HFFc6 (cell line): ENCODE measurements around the gene DST. TPM values are rescaled to one million over a fixed set of nuclear protein-coding genes. Genes with fewer than 3 reads are reported as not detected.
"Not testable (repeated sequence)": the region's sequence is repeated elsewhere in the genome, so short reads cannot be mapped to it uniquely, and the experiment has no call there.

Source experiments
- DNase-seq: peaks from one replicate; pipeline ENCODE4 v3.0.0-alpha.2; 2018
- H3K27ac Mint-ChIP-seq: 2 replicates; pipeline ENCODE4 v1.8.0; 2020; ENCODE audit warnings: mild to moderate bottlenecking, mixed read lengths
- H3K27me3 Mint-ChIP-seq: 2 replicates; pipeline ENCODE4 v1.8.0; 2021; ENCODE audit warnings: mild to moderate bottlenecking, moderate library complexity, mixed read lengths; ENCODE audit not compliant: insufficient read depth
- H3K36me3 Mint-ChIP-seq: 2 replicates; pipeline ENCODE4 v1.8.0; 2021; ENCODE audit warnings: low read depth, mixed read lengths
- H3K4me1 Mint-ChIP-seq: 2 replicates; pipeline ENCODE4 v1.8.0; 2020; ENCODE audit warnings: low read depth, mixed read lengths
- H3K4me3 Mint-ChIP-seq: 2 replicates; pipeline ENCODE4 v1.8.0; 2020; ENCODE audit warnings: mild to moderate bottlenecking, moderate library complexity, mixed read lengths
- H3K9me3 Mint-ChIP-seq: 2 replicates; pipeline ENCODE4 v1.8.0; 2020; ENCODE audit warnings: mild to moderate bottlenecking, mixed read lengths
- total RNA-seq, 6 experiments: library from RNA; stranded (reverse); fragmentation: NEBNext Ultra II Directional; extraction: Animal tissue kit (Norgen Biotek cat#: 25700); gene quantifications; 2 replicates in 1 of 6; 3 replicates in 5 of 6; pipeline ENCODE4 v1.2.3, GENCODE V29; 2021
- TF ChIP-seq, protein P1 (sequence below): fragments of 200-600 bp; sonication (generic); IDR thresholded peaks from 2 replicates; pipeline ENCODE4 v1.5.0; 2021; ENCODE audit warnings: antibody characterized with exemption, mild to moderate bottlenecking

DST gene
- total RNA-seq, 6 experiments from 2014 or later: 246 to 408 (median 279) TPM

DNA sequence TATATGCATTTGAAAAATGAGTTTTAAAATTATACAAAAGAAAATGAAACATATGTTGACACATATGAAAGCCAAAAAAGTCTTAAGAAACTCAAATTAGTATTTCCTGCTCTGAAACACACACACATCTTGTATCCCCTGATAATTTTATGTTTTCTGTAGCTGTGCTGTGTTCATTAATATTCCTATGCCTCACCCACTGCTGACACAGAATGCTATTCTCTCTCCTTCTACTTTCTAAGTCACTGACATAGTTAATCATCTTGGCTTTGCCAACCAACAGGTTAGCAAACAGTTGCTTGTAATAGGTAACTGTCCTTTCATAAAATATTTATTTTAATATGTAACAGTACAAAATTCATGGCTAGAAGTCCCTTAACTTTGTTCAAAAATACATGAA is 140.7 kb downstream of the DST start:
- no peak overlapping the region; the same call in 1 of the 2 replicates for H3K4me3 Mint-ChIP-seq
- H3K27me3 Mint-ChIP-seq: peaks cover 7% of the 10 kb centered on the region
- peaks cover 55% of the 10 kb centered on the region for H3K36me3 Mint-ChIP-seq
- no peak for DNase-seq
- peak overlapping the region; percentile 24; the same call in 1 of the 2 replicates for H3K27ac Mint-ChIP-seq
- no peaks in the 10 kb centered on the region for H3K9me3 Mint-ChIP-seq
- TF ChIP-seq, protein P1, sequence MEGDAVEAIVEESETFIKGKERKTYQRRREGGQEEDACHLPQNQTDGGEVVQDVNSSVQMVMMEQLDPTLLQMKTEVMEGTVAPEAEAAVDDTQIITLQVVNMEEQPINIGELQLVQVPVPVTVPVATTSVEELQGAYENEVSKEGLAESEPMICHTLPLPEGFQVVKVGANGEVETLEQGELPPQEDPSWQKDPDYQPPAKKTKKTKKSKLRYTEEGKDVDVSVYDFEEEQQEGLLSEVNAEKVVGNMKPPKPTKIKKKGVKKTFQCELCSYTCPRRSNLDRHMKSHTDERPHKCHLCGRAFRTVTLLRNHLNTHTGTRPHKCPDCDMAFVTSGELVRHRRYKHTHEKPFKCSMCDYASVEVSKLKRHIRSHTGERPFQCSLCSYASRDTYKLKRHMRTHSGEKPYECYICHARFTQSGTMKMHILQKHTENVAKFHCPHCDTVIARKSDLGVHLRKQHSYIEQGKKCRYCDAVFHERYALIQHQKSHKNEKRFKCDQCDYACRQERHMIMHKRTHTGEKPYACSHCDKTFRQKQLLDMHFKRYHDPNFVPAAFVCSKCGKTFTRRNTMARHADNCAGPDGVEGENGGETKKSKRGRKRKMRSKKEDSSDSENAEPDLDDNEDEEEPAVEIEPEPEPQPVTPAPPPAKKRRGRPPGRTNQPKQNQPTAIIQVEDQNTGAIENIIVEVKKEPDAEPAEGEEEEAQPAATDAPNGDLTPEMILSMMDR: no peak
- peaks cover 14% of the 10 kb centered on the region for H3K4me1 Mint-ChIP-seq

DNA sequence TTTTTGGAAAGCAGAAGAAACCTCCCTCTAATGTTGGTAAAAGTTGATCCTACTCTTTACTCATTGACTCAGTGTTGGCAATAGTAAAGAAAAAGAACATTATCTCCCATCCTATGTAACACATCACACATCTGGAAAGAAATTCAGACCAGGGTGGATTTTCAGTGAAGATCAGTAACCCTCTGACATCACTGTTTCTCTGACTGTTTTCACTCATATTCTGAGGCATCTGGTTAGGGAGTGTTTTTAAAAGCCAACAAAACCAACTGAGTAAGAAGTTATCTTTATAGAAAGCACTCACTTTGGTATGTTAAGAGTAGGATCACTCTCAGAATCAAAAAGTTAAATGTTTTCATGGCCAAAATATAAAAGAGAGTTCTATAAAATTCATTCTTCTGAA is 143.6 kb downstream of the DST start:
- Mint-ChIP-seq H3K36me3 (peaks cover 56% of the 10 kb centered on the region), H3K4me1 (peaks cover 14% of the 10 kb centered on the region), H3K27ac (peak overlapping the region; percentile 66), H3K27me3 (peaks cover 1% of the 10 kb centered on the region; the same call in 1 of the 2 replicates), H3K4me3 (no peak overlapping the region), H3K9me3 (no peaks in the 10 kb centered on the region)
- TF ChIP-seq, protein P1: no peak
- no peak for DNase-seq

DNA sequence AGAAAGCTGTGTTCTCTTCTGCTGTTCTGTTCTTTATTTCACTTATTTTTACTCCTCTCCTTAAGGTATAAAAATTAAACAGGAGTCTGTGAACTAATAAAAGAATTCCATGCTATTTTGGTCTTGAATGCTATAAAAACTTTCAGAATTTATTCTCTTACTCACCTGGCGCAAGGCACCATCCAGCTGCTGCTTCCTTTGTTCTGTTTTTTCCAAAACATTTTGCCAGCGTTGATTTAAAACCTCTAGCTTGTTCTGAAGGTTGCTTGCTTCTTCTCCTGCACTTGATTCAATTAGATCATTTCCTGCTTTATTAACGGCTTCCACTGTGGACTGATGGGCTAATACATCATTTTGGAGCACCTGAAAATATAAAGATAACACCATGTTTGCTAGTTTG is 145.0 kb downstream of the DST start:
- H3K9me3 Mint-ChIP-seq: no peaks in the 10 kb centered on the region
- peaks cover 63% of the 10 kb centered on the region for H3K36me3 Mint-ChIP-seq
- TF ChIP-seq, protein P1: no peak
- no peak for DNase-seq
- H3K4me3 Mint-ChIP-seq: no peak overlapping the region
- H3K27me3 Mint-ChIP-seq: no peaks in the 10 kb centered on the region; the same call in 1 of the 2 replicates
- H3K4me1 Mint-ChIP-seq: peaks cover 18% of the 10 kb centered on the region
- no peak overlapping the region for H3K27ac Mint-ChIP-seq

DNA sequence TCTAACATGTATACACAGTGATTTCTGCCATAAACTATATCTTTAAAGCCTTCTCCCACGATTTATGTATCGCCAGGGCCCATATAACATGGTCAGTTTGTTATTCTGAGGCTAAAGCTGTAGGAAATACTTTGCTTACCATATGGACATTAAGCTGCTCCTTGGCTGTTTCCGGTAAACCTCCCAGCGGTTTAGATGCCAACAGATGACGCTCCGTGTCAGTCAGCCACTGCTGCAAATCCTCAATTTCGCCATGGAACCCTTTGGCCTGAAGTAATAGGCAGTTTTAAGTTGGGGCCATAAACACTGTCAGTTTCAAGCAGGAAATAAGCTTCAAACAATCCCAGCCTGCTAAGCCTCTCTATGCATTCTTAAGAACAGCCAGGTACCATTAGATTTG is 145.4 kb downstream of the DST start:
- no peak for DNase-seq
- H3K27me3 Mint-ChIP-seq: no peaks in the 10 kb centered on the region
- peaks cover 23% of the 10 kb centered on the region for H3K4me1 Mint-ChIP-seq
- TF ChIP-seq, protein P1: no peak
- H3K27ac Mint-ChIP-seq: no peak overlapping the region
- H3K9me3 Mint-ChIP-seq: no peaks in the 10 kb centered on the region
- no peak overlapping the region for H3K4me3 Mint-ChIP-seq
- H3K36me3 Mint-ChIP-seq: peaks cover 66% of the 10 kb centered on the region

DNA sequence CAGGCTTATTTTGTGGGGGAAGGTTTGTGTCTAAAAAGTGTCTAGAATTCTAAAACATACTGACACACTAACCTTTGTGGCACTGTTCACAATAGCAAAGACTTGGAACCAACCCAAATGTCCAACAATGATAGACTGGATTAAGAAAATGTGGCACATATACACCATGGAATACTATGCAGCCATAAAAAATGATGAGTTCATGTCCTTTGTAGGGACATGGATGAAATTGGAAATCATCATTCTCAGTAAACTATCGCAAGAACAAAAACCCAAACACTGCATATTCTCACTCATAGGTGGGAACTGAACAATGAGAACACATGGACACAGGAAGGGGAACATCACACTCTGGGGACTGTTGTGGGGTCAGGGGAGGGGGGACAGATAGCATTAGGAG is 146.0 kb downstream of the DST start:
- H3K27ac Mint-ChIP-seq, DNase-seq, H3K27me3 Mint-ChIP-seq, H3K4me3 Mint-ChIP-seq, H3K9me3 Mint-ChIP-seq: not testable (repeated sequence)
- Mint-ChIP-seq H3K4me1 (peaks cover 29% of the 10 kb centered on the region), H3K36me3 (peaks cover 71% of the 10 kb centered on the region)

DNA sequence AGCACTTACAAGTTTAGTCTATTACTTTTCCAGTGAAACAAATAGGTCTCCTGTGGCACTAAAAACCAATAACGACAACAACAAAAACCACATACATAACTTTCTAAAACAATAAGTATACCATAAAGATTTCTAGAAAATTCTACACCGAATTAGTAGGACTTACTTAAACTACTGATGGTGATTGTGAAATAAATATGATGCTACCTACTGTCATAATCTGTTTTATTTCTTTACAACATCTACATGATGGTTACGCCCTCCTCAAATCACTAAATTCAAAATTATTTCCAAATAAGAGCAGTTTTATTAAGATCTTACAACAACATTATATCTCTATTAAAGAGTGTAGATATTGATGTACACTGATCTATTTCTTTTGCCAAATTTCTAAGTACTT is 147.0 kb downstream of the DST start:
- Mint-ChIP-seq H3K27me3 (peaks cover 5% of the 10 kb centered on the region; the same call in 1 of the 2 replicates), H3K4me1 (peaks cover 38% of the 10 kb centered on the region), H3K4me3 (no peak overlapping the region), H3K27ac (peak overlapping the region; percentile 4; the same call in 1 of the 2 replicates), H3K9me3 (no peaks in the 10 kb centered on the region), H3K36me3 (peaks cover 78% of the 10 kb centered on the region)
- no peak for DNase-seq
- TF ChIP-seq, protein P1: no peak
